Vagina (tissue), 2 donors: ENCODE measurements around the gene FOXO1. TPM values are rescaled to one million over a fixed set of nuclear protein-coding genes. Genes with fewer than 3 reads are reported as not detected.

ENCODE experiments used
- DNase-seq, 2 donors: peaks; one replicate each; pipeline ENCODE4 v3.0.0-alpha.2; 2017; ENCODE audit errors: extremely low spot score in 2 of 2
- H3K27ac ChIP-seq: fragments of 200-600 bp; sonication (generic); one replicate; pipeline ENCODE4 v1.5.1; 2019
- H3K27me3 ChIP-seq: fragments of 200-600 bp; sonication (generic); one replicate; pipeline ENCODE4 v1.5.1; 2019
- H3K36me3 ChIP-seq, 2 donors: fragments of 200-600 bp; sonication (generic); one replicate each; pipeline ENCODE4 v1.5.1; 2017 to 2019
- H3K4me1 ChIP-seq: fragments of 200-600 bp; sonication (generic); one replicate; pipeline ENCODE4 v1.5.1; 2019
- H3K4me3 ChIP-seq, 2 donors: fragments of 200-600 bp; sonication (generic); 1 replicate in 1 of 2; 2 replicates in 1 of 2; pipeline ENCODE4 v1.5.1; 2016 to 2019
- H3K9me3 ChIP-seq: fragments of 200-600 bp; sonication (generic); one replicate; pipeline ENCODE4 v1.5.1; 2019
- POLR2A ChIP-seq, 2 donors: fragments of 450-650 bp; IDR thresholded peaks; one replicate each; pipeline ENCODE4 v1.6.1; 2017; ENCODE audit warnings: antibody characterized with exemption in 2 of 2, mild to moderate bottlenecking in 2 of 2, moderate library complexity in 2 of 2
- POLR2AphosphoS5 ChIP-seq, 2 donors: sonication (generic); formaldehyde crosslinking; IDR thresholded peaks; one replicate each; pipeline ENCODE4 v1.9.0; 2017; ENCODE audit warnings: antibody characterized with exemption in 2 of 2, mild to moderate bottlenecking in 2 of 2, low read depth in 1 of 2; ENCODE audit not compliant: insufficient read depth in 1 of 2
- intact Hi-C: fragments of 100-400 bp; cut with DNase I; formaldehyde crosslinking; loops from one replicate; pipeline ENCODE4 v1.15.1; 2023
- total RNA-seq: library from RNA; depleted of rRNA; stranded (reverse); fragments of >200 nt; gene quantifications from one replicate; pipeline ENCODE4 v1.2.3, GENCODE V29; 2016
- TF ChIP-seq, protein P1 (sequence below), 3 experiments: fragments of 450-650 bp in 2 of 3; fragments of 200-600 bp in 1 of 3; sonication (generic) in 1 of 3; IDR thresholded peaks; one replicate each; pipeline ENCODE4 v1.5.1; 2017 to 2019; ENCODE audit warnings: antibody characterized with exemption in 3 of 3, mild to moderate bottlenecking in 2 of 3, moderate library complexity in 2 of 3

Gene FOXO1
- total RNA-seq, 1 donor from 2014 or later, result 64.1 TPM

DNA sequence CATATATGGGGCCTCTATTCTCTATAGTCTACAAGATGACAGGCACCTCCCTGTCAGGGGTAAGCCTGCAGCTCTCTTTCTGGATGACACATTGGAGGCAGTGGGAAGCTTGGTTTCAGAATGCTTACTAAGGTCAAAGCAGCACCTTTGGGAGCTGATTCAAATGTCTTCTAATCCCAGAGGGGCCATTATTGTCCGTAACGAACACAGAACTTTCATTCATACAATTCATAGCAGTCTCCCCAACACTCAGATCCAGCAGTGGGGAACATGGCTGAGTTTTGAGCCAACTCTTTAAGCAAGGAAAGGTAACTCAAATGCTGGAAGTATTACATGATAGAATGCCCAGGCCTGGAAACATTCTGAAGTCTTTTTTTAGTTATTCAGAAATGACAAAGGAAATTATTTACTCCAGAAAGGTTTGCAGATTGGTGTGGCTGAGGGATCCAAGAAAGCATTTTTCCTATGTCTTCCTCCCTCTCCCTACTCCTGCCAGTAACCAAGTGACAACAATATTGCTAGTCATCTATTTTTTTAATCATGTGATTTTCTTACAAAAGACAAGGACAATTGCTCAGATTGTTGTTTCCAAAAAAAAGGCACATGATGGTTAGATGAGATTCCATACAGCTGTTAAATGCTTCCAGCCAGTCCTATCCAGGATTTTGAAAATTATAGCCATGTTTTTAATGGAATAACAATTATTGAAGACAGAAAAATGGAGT, 118.7 kb downstream of the FOXO1 start:
- intact Hi-C loops, result no loop called here
- no peaks in the 10 kb centered on the region for H3K36me3 ChIP-seq
- H3K27ac ChIP-seq, result no peak overlapping the region
- H3K4me1 ChIP-seq, result peaks cover 20% of the 10 kb centered on the region
- H3K27me3 ChIP-seq, result no peaks in the 10 kb centered on the region
- peak in 1 of 2 donors; percentile 71 for DNase-seq
- H3K9me3 ChIP-seq, result no peaks in the 10 kb centered on the region
- H3K4me3 ChIP-seq, result no peak overlapping the region
- TF ChIP-seq, protein P1, sequence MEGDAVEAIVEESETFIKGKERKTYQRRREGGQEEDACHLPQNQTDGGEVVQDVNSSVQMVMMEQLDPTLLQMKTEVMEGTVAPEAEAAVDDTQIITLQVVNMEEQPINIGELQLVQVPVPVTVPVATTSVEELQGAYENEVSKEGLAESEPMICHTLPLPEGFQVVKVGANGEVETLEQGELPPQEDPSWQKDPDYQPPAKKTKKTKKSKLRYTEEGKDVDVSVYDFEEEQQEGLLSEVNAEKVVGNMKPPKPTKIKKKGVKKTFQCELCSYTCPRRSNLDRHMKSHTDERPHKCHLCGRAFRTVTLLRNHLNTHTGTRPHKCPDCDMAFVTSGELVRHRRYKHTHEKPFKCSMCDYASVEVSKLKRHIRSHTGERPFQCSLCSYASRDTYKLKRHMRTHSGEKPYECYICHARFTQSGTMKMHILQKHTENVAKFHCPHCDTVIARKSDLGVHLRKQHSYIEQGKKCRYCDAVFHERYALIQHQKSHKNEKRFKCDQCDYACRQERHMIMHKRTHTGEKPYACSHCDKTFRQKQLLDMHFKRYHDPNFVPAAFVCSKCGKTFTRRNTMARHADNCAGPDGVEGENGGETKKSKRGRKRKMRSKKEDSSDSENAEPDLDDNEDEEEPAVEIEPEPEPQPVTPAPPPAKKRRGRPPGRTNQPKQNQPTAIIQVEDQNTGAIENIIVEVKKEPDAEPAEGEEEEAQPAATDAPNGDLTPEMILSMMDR (IDR thresholded peaks at IDR 0.05), result no peak
- no peak for TF ChIP-seq POLR2AphosphoS5 (IDR thresholded peaks at IDR 0.05; ENCODE audit: insufficient read depth in 1 of 2, low read depth in 1 of 2)
- no peak for TF ChIP-seq POLR2A (IDR thresholded peaks at IDR 0.05)

DNA sequence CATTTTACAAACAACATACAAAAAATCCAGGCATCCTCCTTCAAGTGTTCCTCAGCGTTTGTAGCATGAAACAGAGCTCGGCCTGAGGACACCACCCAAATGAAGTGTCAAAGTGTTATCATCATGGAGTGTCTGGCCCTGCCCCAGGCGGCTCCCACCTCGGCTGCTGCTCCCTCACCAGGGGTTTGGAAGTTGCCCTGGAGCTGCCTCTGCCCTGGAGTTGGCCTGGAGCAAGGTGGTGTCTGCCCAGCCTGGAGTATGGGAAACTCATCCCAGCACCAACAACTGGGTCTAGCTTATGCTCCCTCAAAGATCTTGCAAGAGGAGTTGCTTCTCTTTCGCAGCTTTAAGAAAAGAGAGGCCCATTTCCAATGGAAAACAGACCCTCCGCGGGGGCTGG, 120.4 kb downstream of the FOXO1 start:
- intact Hi-C loops, result no loop called here
- TF ChIP-seq POLR2AphosphoS5 (IDR thresholded peaks at IDR 0.05; ENCODE audit: insufficient read depth in 1 of 2, low read depth in 1 of 2) (no peak), POLR2A (IDR thresholded peaks at IDR 0.05) (no peak)
- TF ChIP-seq, protein P1 (IDR thresholded peaks at IDR 0.05), result no peak
- no peak for DNase-seq
- Histone ChIP-seq H3K36me3 (no peaks in the 10 kb centered on the region), H3K4me1 (peaks cover 20% of the 10 kb centered on the region), H3K9me3 (no peaks in the 10 kb centered on the region), H3K27ac (no peak overlapping the region), H3K4me3 (no peak overlapping the region), H3K27me3 (no peaks in the 10 kb centered on the region)

DNA sequence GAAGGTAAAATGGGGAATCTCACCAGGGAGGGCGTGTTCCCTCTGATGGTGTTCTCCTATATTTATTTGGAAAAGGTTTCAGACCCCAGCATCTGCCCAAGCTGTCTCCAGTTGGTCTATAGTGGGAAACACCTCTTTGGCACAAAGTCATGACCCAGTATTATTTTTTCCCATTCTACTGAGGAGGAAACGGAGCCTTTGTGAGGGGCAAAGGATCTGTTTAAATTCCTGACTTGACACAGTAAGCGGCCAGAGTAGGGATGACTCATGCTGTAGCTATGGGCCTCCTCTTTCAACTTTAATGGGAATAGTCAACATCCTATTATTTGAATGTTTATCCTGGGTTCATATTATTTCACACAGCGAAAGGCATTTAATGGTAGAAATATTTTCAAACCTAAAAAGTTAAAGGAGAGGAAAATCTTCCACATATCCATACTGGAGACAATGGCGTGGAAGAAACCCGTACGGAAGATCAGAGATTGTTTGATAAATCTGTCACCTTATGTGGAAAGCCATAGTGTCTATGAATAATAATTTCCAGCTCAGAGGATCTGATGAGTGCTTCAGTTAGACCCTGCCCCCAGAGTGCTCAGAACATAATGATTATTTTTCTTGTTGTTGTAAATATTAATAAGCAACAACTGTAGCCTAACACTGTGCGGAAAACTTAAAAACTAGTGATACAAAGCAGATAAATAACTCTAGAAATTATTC, 126.0 kb downstream of the FOXO1 start:
- TF ChIP-seq, protein P1 (IDR thresholded peaks at IDR 0.05), result no peak
- TF ChIP-seq POLR2A (IDR thresholded peaks at IDR 0.05) (no peak), POLR2AphosphoS5 (IDR thresholded peaks at IDR 0.05; ENCODE audit: insufficient read depth in 1 of 2, low read depth in 1 of 2) (peak in 1 of 2 donors; percentile 73)
- Histone ChIP-seq H3K36me3 (no peaks in the 10 kb centered on the region), H3K27ac (peak overlapping the region; percentile 16), H3K4me1 (peaks cover 21% of the 10 kb centered on the region), H3K9me3 (no peaks in the 10 kb centered on the region), H3K4me3 (no peak overlapping the region), H3K27me3 (no peaks in the 10 kb centered on the region)
- no peak for DNase-seq
- intact Hi-C loops, result no loop called here

DNA sequence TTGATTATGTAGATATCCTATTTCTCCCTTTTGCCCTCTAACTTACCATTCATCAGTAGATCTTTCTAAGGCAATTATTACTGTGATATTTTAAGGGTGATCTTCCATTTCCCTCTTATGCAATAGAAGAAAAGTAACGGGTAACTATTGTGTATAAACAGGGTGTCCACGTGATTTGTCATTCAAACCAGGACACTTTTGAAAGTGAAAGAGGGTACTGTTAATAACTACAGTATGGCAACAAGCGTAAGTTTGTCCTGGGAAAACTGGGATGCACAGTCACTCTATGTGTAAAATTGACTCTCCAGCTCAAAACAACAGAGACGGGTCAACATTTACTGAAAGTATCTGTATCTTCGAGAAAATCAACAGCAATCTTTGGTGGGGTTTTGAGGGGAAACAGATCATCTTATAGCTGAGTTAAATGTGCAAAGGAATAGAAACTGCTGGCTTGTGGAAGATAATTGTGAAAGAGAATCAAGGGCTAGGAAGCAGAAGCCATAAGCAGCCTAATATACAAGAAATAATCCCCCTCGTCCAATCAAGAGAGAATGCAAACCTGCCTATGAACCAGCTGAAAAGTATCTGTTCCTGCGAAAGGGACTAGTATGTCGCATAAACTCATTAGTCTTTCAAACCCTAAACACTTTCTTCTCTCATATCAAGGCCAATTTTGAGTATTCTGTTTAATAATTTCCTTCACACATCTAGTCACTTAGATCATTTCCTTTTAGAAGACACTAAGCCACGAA, 126.7 kb downstream of the FOXO1 start:
- Histone ChIP-seq H3K27me3 (no peaks in the 10 kb centered on the region), H3K4me1 (peaks cover 21% of the 10 kb centered on the region), H3K9me3 (no peaks in the 10 kb centered on the region), H3K36me3 (no peaks in the 10 kb centered on the region), H3K27ac (peak overlapping the region; percentile 16), H3K4me3 (no peak overlapping the region)
- intact Hi-C loops, result no loop called here
- TF ChIP-seq POLR2AphosphoS5 (IDR thresholded peaks at IDR 0.05; ENCODE audit: insufficient read depth in 1 of 2, low read depth in 1 of 2) (no peak), POLR2A (IDR thresholded peaks at IDR 0.05) (no peak)
- TF ChIP-seq, protein P1 (IDR thresholded peaks at IDR 0.05), result no peak
- DNase-seq, result peak in 1 of 2 donors; percentile 10
